ENCODE measurements around the gene MCCC1.

DNA sequence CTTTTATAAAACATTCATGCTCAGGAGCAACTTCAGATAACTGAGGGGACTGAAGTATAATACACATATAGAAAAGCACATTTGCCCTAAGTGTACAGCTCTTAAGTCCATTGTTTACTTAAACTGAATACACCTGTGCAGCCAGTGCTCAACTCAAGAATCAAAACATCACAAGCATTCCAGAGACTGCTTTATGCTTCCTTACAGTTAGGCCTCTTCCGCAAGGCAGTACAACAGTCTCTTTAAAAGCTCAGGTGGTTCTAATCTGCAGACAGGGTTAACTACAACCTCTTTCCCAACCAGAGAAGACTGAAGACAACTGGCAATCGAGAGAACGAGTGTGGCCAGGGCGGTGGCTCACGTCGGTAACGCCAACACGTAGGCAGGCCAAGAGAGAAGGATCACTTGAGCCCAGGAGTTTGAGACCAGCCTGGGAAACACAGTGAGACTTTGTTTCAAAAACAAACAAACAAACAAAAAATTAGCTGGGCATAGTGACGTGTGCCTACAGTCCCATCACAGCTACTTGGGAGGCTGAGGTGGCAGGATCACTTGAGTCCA, 16.9 kb downstream of the MCCC1 start:
- no peak for TF ChIP-seq EZH2phosphoT487 (IDR thresholded peaks at IDR 0.05; ENCODE audit: low read length)
- TF ChIP-seq, protein P1, sequence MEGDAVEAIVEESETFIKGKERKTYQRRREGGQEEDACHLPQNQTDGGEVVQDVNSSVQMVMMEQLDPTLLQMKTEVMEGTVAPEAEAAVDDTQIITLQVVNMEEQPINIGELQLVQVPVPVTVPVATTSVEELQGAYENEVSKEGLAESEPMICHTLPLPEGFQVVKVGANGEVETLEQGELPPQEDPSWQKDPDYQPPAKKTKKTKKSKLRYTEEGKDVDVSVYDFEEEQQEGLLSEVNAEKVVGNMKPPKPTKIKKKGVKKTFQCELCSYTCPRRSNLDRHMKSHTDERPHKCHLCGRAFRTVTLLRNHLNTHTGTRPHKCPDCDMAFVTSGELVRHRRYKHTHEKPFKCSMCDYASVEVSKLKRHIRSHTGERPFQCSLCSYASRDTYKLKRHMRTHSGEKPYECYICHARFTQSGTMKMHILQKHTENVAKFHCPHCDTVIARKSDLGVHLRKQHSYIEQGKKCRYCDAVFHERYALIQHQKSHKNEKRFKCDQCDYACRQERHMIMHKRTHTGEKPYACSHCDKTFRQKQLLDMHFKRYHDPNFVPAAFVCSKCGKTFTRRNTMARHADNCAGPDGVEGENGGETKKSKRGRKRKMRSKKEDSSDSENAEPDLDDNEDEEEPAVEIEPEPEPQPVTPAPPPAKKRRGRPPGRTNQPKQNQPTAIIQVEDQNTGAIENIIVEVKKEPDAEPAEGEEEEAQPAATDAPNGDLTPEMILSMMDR (IDR thresholded peaks at IDR 0.05; ENCODE audit: low read length), result no peak

Measured in MM.1S (cell line).